NCI-H1694 (cell line): ENCODE data around the gene DDB1.
"Not testable (repeated sequence)": the region's sequence is repeated elsewhere in the genome, so short reads cannot be mapped to it uniquely, and the experiment has no call there.

Experiments used
- DNase-seq: peaks from one replicate; lab custom pipeline; 2025; lab: John Stamatoyannopoulos, UW

The DDB1 gene

GRCh38 chr11:61270354-61271076 lies 62.4 kb downstream of the DDB1 start:
- DNase-seq = no peak

- DNase-seq = no peak
Observed at GRCh38 chr11:61268588-61269250, 64.2 kb downstream of the DDB1 start.

- no peak for DNase-seq
Observed at GRCh38 chr11:61267437-61267841, 65.5 kb downstream of the DDB1 start.

- DNase-seq = no peak
Observed at GRCh38 chr11:61266602-61267001, 66.3 kb downstream of the DDB1 start.

- no peak for DNase-seq
Observed at GRCh38 chr11:61265357-61265756, 67.5 kb downstream of the DDB1 start.

- DNase-seq = no peak
Observed at GRCh38 chr11:61264795-61265194, 68.1 kb downstream of the DDB1 start.

GRCh38 chr11:61264371-61264770 lies 68.5 kb downstream of the DDB1 start:
- no peak for DNase-seq

GRCh38 chr11:61259363-61259762 lies 73.5 kb downstream of the DDB1 start:
- no peak for DNase-seq

GRCh38 chr11:61258546-61258945 lies 74.4 kb downstream of the DDB1 start:
- DNase-seq = no peak

- DNase-seq = no peak
Observed at GRCh38 chr11:61256710-61257482, 76.0 kb downstream of the DDB1 start.

GRCh38 chr11:61254403-61255025 lies 78.4 kb downstream of the DDB1 start:
- DNase-seq = peak; percentile 9

- DNase-seq = not testable (repeated sequence)
Observed at GRCh38 chr11:61252332-61252731, 80.6 kb downstream of the DDB1 start.

- not testable (repeated sequence) for DNase-seq
Observed at GRCh38 chr11:61250796-61251765, 81.8 kb downstream of the DDB1 start.
